PC-9 (cell line): Measurements from ENCODE around the gene ICA1.

Experiments used
- CTCF ChIP-seq: fragments of 200-600 bp; sonication (generic); conservative IDR thresholded peaks from 2 replicates; pipeline ENCODE4 v1.6.1; 2017; ENCODE audit warnings: mixed run types, antibody characterized with exemption, mild to moderate bottlenecking, moderate library complexity
- EZH2 ChIP-seq: fragments of 200-600 bp; sonication (generic); IDR thresholded peaks from 2 replicates; pipeline ENCODE4 v1.8.0; 2017; ENCODE audit warnings: antibody characterized with exemption, low read depth

GRCh38 chr7:8120390-8121058 lies 141.4 kb downstream of the ICA1 start:
- TF ChIP-seq CTCF: no peak
- no peak for TF ChIP-seq EZH2
